Measurements from ENCODE around the gene APBB1IP.

- TF ChIP-seq CTCF (IDR thresholded peaks at IDR 0.05) (no peak), POLR2A (IDR thresholded peaks at IDR 0.05) (no peak), EP300 (IDR thresholded peaks at IDR 0.05) (no peak)
These were observed 2.3 kb upstream of the APBB1IP start for GRCh38 chr10:26435852-26436251.
